GM19463 (cell line): ENCODE measurements around the gene ZNF579.

Source experiments
- ATAC-seq: cut with Tn5 transposase; IDR thresholded peaks from one replicate; pipeline ENCODE4 v1.9.1; 2021; ENCODE audit warnings: mild to moderate bottlenecking, moderate library complexity; ENCODE audit not compliant: unreplicated experiment

ZNF579 gene

DNA sequence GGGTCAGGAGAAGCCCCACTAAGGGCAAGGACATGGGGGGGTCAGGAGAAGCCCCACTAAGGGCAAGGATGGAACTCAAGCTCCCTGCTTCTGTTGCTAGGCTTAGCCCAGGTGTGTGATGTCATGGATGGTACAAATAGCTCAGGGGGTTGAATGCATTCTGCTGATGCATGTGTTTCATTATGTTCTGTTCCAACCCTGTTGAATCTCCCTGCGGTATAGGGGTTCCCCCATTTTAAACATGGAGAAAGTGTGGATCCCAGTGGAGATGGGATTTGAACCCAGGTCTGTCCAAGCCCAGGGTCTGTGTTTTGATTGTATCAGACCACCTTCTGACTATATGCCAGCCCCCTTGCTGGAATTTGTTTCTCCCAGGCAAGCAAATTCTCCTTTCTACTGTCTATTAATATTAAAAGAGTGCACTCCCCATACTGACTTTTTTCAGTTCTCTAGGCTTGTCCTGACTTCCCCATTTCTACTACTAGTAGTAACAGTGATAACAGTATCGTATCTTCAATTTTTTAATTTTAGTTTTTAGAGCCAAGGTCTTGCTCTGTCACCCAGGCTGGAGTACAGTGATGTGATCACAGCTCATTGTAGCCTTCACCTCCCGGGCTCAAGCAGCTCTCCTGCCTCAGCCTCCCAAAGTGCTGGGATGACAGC lies 31.5 kb upstream of the ZNF579 start:
- ATAC-seq = no peak

DNA sequence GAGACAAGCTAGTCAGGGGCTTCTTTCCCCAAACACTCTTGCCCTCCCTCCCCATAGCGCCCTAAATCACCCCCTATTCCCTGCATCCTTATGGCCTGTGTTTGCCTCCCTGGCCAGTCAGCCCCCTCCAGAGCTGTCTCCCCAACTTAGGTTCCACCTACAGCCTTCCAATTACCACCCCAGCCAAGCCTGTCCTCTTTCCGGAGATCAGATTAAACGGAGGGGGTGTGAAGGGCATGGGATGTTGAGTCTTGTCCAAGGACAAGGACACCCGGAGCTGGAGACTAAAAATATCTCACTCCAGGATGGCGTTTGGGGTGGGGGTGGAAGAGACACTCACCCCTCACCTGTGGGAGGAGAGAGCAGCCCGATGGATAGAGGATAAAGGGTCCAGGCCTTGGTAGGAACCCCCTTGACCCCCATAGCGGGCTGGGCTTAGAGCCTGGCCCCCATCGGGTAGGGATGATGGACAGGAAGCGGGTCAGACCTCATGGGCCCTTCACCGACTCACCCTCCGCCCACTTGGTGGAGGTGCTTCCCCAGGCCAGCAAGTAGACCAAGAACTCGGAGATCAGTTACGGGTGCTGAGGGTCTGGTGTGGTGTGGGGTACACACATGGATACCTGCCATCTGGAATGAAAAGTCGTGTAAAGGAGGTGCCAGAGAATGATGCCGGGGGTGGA lies 30.8 kb upstream of the ZNF579 start:
- no peak for ATAC-seq

DNA sequence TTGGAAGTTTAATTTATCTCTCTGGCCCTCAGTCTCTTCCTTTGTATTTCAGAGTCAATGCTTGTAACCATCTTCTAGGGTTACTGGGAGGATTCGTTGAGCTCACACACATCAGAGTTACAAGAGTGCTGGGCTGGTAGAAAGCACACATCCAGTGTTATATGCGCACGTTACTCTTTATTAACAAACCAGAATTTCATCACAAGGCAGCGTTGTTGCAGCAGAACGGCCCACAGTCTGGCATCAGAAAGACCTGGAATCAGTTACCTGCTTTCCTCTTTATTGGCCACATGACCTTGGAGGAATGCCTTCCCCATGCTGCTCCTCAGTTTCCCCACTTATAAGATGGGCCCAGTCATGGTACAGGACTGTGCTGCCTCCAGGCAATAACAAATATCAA lies 28.7 kb upstream of the ZNF579 start:
- ATAC-seq = no peak

DNA sequence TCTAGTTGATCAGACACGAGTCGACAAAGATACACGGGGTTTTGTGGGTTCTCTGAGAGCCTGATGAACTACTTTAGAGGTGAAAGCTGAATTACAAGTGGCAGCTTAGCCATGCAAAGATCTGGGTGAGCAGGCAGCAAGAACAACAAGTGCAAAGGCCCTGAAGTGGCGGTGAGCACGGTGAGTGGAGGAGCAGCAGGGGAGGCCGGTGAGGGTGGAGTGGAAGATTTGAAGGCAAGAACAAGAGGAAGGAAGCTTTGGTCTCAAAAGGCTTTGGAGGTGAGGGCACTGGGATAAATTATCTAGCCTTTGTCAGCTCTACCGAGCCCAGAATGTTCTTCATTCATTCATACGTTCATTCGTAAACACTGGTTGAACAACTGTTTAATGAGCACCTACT lies 26.2 kb upstream of the ZNF579 start:
- ATAC-seq = no peak

DNA sequence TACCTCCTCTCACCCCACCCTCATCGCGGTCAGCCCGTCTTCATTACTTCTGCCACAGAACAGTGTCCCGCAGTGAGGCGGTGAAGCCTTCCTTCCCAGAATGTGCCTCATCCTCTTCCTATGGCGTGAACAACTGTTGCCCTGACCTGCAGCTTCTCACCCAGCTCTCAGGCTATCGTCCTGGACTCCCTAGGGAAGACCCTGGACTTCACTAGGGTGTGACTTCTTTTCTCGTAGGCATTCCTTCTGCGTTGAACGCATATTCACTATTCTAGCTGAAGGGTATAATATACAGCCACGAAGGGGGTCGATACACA lies 25.8 kb upstream of the ZNF579 start:
- no peak for ATAC-seq

DNA sequence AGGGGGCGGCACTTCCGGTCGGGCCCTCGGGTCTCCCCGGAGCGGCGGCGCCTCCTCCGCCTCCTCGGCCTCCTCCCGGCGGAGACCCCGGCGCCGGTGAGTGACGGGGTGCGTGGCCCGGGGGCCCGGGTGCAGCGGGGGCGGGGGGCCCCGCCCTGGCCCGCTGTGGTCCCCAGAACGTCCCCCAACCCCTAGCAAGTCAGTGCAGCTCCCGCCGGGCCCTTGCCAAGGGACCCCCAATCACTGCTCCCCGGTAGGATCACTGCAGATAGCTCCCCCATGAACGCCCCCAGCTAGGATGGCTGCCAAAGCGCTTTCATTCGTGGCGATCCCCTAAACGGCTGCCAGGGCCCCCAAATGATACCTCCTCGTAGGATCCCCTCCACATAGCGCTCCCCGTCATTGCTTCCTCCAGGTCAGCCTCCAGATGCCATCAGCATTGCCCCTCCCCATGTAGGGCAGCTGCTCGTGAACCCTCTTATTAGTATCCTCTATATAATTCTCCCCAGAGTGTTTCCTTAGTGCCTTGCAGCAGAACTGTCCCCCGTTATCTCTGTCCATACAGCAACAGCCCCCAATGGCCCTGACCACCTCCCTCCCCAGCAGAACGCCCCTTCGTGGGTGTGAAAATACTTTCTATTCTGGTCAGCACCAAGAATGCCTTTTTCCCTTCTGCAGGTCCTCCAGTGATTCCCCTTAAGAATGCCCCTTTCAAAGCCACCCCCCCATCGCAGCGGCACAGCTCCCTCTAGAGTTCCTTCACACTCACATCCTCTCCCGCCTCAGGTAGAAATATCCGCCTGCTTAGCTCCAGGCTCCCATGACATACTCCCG lies 25.2 kb upstream of the ZNF579 start, which contains the start of gene ZNF865:
Gene ZNF865 (plus strand): TSS at position 11 of the 834 bp plus-strand sequence. CDS start 7,972 bp downstream, outside the sequence.
- peak; percentile 33 for ATAC-seq

DNA sequence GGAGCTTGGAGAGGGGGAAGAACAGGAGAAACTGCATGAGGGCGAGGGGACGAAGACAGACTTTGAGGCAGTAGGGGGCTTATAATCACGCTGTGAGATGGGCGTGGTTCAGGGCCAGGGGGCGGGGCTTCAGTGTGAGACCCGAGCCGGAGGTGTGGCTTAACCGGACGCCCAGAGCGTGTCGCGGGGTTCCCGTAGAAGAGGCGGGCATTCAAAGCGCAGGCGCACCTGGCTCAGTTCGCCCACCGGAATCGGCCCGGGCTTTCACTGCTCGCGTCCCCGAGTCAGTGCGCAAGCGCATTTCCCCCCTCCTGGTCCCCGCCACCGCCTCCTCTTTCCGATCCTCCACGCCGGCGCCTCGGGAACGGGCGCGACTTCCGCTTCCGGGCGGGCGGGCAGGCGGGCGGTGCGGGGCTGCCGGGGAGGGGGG lies 24.6 kb upstream of the ZNF579 start:
- ATAC-seq = peak; percentile 69

DNA sequence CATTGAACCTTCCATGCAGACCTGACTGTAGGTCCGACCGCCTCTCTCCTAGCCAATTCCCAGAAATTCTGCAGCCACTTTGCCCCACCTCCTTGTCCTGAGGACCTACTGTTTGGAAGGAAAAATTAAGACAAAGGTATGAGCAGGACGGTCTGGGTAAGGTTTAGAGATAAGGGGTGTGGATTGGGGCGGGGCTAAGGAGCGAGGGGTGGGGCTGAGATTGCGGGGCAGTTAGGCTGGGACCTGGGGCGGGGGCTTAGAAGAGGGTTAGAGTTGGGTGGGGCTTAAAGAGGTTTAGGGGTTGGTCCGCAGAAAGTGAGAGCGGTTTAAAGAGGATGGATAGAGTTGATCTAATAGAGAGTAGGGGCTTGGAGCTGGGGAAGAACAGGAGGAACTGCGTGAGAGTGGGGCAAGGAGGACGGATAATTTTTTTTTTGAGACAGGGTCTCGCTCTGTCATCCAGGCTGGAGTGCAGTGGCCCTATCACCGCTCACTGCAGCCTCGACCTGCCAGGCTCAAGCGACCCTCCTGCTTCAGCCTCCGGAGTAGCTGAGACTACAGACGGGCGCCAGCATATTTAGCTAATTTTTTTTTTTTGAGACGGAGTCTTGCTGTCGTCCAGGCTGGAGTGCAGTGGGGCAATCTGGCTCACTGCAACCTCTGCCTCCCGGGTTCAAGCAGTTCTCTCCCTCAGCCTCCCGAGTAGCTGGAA lies 23.1 kb upstream of the ZNF579 start:
- ATAC-seq = no peak

DNA sequence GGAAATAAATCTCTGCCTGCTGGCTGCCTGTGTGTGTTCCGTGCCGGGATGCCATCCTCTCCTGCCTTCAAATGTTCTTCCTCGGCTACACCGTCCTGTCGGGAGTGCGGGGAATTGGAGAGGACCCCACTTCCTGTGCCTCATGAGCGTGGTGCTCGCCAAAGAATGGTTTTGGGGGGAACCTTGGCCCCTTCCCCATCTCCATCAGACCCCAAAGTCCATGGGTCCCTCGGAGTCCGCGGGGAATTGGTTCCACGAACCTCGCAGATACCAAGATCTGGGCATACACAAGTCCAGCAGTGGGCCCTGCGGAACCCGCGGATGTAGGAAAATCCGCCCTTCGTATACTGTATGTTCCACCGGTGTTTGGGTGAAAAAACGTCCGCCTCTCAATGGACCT lies 22.5 kb upstream of the ZNF579 start:
- ATAC-seq = no peak

DNA sequence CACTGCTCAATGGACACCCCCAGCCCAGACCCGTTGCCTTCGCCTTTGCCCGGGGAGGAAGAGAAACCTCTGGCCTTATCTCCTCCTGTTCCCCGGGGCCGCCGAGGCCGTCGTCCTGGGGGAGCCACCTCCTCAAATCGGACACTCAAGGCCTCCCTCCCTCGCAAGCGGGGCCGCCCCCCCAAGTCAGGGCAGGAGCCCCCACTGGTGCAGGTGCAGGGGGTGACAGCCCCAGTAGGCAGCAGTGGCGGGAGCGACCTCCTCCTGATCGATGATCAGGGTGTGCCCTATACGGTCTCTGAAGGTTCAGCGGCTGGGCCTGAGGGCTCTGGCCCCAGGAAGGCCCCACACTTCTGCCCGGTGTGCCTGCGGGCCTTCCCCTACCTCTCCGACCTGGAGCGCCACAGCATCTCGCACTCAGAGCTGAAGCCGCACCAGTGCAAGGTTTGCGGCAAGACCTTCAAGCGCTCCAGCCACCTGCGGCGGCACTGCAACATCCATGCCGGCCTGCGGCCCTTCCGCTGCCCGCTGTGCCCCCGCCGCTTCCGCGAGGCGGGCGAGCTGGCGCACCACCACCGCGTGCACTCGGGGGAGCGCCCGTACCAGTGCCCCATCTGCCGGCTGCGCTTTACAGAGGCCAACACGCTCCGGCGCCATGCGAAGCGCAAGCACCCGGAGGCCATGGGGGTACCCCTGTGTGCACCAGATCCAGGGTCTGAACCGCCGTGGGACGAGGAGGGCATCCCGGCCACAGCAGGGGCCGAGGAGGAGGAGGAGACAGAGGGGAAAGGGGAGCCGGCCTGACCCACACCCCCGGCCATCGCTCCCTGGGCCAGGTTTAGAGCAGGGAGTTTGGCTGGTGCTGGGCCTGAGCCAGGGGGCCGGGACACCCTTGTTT lies 21.7 kb upstream of the ZNF579 start:
- no peak for ATAC-seq

DNA sequence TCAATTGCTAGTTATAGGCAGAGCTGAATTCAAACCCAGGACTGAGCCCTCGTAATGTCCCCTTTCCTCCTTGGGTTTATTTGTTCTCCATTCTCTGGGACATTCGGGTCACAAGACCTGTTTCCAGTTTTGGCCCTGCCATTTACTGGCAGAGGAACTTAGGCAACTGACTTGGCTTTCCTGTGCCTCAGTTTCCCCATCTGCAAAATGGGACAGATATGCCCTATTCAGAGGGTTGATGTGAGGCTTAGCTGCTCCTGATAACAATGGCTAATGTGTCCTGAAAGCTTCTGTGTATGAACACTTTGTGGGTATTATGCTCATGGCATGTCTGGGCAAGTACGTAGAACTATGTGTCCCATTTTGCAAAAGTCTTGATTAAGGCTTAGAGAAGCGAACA lies 20.4 kb upstream of the ZNF579 start:
- no peak for ATAC-seq

DNA sequence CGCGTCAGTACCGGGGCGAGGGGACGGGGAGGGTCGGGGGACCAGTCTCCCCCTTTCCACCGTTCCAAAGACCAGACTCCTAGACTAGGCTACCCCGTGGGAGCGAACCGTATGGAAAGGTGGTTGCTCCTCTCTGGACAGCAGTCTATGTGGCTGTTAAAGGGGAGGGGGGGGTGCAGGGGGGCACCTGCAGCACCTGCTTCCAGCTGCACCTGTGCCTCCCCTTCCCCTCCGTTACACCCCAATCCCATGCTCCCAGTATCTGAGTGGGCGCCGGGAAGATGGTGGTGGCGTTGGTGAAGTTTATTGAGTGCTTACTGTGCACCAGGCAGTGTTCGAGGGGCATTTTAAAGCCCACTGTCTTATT lies 20.0 kb upstream of the ZNF579 start:
- ATAC-seq = no peak

DNA sequence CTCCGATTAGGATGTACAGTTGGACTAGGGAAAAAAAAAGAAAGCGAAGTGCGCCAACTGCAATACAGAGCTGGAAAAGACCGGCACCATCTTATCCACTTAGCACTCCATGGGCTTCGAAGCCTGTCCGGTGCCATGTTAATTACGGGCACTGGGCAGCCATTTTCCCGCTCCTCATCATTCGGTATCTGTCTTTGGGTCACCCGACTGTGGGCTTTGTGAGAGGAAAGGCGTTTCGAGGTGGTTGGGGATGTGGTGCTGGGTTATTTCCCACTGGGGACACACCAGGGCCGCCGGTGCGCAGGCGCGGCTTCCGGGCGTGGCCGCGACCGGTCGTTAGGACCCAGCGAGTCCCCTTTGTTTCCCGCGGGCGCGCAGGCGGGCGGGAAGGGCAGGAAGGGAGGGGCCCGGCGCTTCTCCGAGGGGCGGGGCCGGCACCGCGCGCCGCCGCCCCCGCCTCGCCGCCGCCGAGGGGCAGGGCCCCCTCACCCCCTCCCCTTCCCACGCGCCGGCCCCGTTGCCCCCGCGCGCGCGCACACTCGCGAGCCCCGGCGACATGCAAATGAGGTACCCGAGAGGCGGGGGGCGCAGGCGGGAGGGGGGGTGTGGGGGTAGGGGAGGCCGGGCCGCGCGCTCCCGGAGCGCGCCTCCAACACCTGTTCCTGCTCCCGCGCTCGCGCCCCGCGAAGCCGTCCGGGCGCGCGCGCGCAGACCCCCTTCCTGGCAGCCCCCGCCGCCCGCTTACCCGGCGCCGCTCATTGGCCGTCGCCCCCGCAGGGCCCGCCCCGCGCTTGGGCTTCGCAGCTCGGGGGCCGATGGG lies 19.4 kb upstream of the ZNF579 start, which contains the start of gene ZNF524:
Gene ZNF524 (plus strand): TSS at position 447 of the 820 bp plus-strand sequence. CDS start 1,825 bp downstream, outside the sequence.
- peak; percentile 43 for ATAC-seq

DNA sequence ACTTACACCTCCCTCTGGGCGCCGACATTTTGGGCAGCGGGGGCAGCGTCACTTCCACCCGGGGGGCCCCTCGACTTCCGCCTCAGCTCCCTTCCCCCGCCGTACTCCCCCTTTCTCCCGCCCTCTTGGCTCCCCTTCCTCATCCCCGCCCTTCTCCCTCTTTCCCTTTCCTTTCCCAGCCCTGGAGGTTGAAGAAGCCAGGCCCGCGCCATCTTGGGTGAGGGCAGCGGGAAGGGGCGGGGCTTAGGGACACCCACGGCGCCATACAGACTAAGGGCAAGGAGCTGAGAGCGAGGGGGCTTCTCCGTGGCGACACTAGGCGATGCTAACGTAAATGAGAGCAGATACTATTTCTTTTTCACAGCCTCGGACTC lies 18.8 kb upstream of the ZNF579 start, which contains the start of gene FIZ1:
Gene FIZ1 (minus strand): TSS at position 50 of the 374 bp plus-strand sequence. CDS start 1,652 bp downstream, outside the sequence.
- ATAC-seq = peak; percentile 54

DNA sequence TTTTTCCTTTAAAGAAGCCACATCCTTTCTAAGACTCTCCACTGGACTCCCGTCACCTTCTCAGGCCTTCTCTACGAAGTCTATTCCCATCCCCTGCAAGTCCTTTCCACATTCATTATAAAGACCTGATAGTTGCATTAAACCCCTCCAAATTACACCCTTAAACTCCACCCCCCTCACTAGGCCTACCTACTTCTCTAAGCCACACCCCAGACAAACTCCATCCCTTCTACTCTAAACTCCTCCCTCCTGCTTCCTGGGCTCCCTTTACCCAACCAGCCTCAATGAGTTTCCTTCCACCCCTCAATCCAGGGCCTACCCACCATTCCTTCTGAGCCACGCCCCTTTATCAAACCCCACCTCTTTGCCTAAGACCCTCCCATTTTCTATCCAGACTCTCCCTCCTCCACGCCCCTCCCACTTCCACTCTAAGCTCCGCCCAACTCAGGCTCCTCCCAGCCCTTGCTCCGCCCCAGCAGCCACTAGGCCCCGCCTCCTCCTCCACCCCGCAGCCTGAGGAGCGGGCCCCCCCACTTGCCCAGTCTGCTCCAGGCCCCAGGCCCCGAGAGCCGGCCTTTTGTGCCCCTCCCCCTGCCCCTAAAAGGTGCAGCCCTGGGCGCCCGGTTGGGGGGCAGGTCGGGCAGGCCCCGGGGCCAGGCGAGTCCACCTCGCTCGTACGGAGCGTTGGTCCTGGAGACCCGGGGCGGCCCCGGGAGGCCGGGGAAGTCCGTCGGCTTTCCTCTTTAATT lies 18.2 kb upstream of the ZNF579 start:
- peak; percentile 44 for ATAC-seq

DNA sequence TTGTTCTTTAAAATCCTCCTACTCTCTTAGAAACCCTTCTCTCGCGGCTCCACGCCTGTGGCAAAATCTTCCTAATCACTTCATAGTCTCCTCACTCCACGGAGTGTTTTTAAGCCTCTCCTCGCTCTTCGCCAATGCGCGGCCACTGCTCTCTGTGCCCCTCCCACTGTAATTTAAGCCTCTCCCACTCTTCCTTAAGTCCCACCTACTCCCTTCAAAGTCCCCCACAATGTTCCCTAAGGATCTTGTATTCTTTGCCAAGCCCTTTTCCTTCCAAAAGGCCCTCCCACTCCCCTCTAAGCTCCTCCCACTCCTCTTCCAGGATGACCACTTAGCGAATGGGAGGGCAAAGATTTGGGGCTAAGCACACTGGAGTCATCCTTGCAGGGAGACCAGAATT lies 17.4 kb upstream of the ZNF579 start:
- no peak for ATAC-seq

DNA sequence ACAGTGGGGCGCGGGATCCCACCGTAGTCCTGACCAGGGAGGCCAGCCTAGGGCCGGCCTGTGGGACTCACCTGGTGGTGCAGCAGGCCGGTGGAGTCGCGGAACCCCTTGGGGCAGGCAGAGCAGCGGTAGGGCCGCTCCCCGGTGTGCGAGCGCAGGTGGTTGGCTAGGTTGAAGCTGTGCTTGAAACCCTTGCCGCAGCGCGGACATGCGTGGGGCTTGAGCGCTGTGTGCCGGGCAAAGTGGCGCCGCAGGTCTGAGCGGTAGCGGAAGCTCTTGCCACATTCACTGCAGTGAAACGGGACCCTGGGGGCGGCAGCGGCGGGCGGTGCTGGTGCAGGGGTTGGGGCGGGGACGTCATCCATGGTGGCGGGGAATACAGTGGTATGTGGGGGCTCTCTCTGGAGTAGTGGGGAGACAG lies 16.9 kb upstream of the ZNF579 start:
- ATAC-seq = no peak

DNA sequence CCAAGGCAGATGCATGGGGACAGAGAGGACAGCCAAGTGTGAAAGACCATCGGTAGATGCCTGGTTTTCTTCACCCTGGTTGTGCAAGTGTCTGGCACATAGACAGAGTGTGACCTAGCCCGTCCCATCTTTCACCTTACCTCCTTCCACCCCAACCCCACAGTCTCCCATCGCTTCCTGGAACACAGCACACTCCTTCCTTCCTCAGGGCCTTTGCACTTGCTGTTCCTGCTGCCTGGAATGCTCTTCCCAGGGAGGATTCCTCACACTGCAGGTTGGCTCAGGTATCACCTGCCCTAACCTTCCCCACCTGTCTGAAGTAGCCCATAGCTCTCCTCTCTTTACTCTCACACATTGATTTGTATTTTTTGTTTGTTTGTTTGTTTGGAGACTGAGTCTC lies 15.7 kb upstream of the ZNF579 start:
- ATAC-seq = no peak
